Measurements from ENCODE around the gene PTGES3.
"Not testable (repeated sequence)": the region's sequence is repeated elsewhere in the genome, so short reads cannot be mapped to it uniquely, and the experiment has no call there.

PTGES3 gene

GRCh38 chr12:56688129-56688845, at the start of gene PTGES3:
PTGES3 (minus strand) TSS chr12:56688284; CDS start chr12:56687999, 285 bp downstream.
- Histone ChIP-seq H3K27me3 (ENCODE audit: control insufficient read depth, insufficient read depth, low read length) (no peaks in the 10 kb centered on the region), H3K9me3 (ENCODE audit: control insufficient read depth, insufficient read depth, low read length) (no peaks in the 10 kb centered on the region), H3K27ac (ENCODE audit: low read depth, low read length) (peak within 1 kb of the TSS; percentile 94), H3K36me3 (ENCODE audit: control insufficient read depth, insufficient read depth, low read length) (peaks cover 20% of the 10 kb centered on the region), H3K4me1 (ENCODE audit: control insufficient read depth, insufficient read depth, low read length) (peaks cover 10% of the 10 kb centered on the region), H3K4me3 (ENCODE audit: low read depth, low read length) (peak within 1 kb of the TSS; percentile 100), H3K9ac (ENCODE audit: low read depth, low read length) (peak within 1 kb of the TSS; percentile 98)

- peaks cover 6% of the 10 kb centered on the region for H3K4me1 ChIP-seq (ENCODE audit: control insufficient read depth, insufficient read depth, low read length)
- no peak overlapping the region for H3K4me3 ChIP-seq (ENCODE audit: low read depth, low read length)
- no peaks in the 10 kb centered on the region for H3K9me3 ChIP-seq (ENCODE audit: control insufficient read depth, insufficient read depth, low read length)
- no peaks in the 10 kb centered on the region for H3K27me3 ChIP-seq (ENCODE audit: control insufficient read depth, insufficient read depth, low read length)
- H3K36me3 ChIP-seq (ENCODE audit: control insufficient read depth, insufficient read depth, low read length), result peaks cover 52% of the 10 kb centered on the region
- H3K9ac ChIP-seq (ENCODE audit: low read depth, low read length), result no peak overlapping the region
- H3K27ac ChIP-seq (ENCODE audit: low read depth, low read length), result no peak overlapping the region
These were observed 40.2 kb upstream of the PTGES3 start for GRCh38 chr12:56728139-56728861.

GRCh38 chr12:56726196-56726675, 38.2 kb upstream of the PTGES3 start:
- Histone ChIP-seq H3K27ac (ENCODE audit: low read depth, low read length) (peak overlapping the region; percentile 98), H3K36me3 (ENCODE audit: control insufficient read depth, insufficient read depth, low read length) (peaks cover 56% of the 10 kb centered on the region), H3K4me1 (ENCODE audit: control insufficient read depth, insufficient read depth, low read length) (peaks cover 27% of the 10 kb centered on the region)
- not testable (repeated sequence) for H3K9me3 ChIP-seq (ENCODE audit: control insufficient read depth, insufficient read depth, low read length); H3K9ac ChIP-seq (ENCODE audit: low read depth, low read length); H3K4me3 ChIP-seq (ENCODE audit: low read depth, low read length); H3K27me3 ChIP-seq (ENCODE audit: control insufficient read depth, insufficient read depth, low read length)

- peak overlapping the region; percentile 82 for H3K4me3 ChIP-seq (ENCODE audit: low read depth, low read length)
- no peaks in the 10 kb centered on the region for H3K9me3 ChIP-seq (ENCODE audit: control insufficient read depth, insufficient read depth, low read length)
- peak overlapping the region; percentile 98 for H3K27ac ChIP-seq (ENCODE audit: low read depth, low read length)
- H3K9ac ChIP-seq (ENCODE audit: low read depth, low read length), result peak overlapping the region; percentile 92; the same call in 1 of the 2 replicates
- peaks cover 56% of the 10 kb centered on the region for H3K36me3 ChIP-seq (ENCODE audit: control insufficient read depth, insufficient read depth, low read length)
- H3K4me1 ChIP-seq (ENCODE audit: control insufficient read depth, insufficient read depth, low read length), result peaks cover 31% of the 10 kb centered on the region
- H3K27me3 ChIP-seq (ENCODE audit: control insufficient read depth, insufficient read depth, low read length), result no peaks in the 10 kb centered on the region
These were observed 37.6 kb upstream of the PTGES3 start for GRCh38 chr12:56725723-56726102.

GRCh38 chr12:56724972-56725722, 37.1 kb upstream of the PTGES3 start, which contains the start of gene NACA:
NACA (minus strand) TSS chr12:56725299; CDS start chr12:56724521, 778 bp downstream.
- Histone ChIP-seq H3K27ac (ENCODE audit: low read depth, low read length) (peak within 1 kb of the TSS; percentile 98), H3K27me3 (ENCODE audit: control insufficient read depth, insufficient read depth, low read length) (no peaks in the 10 kb centered on the region), H3K4me1 (ENCODE audit: control insufficient read depth, insufficient read depth, low read length) (peaks cover 36% of the 10 kb centered on the region), H3K4me3 (ENCODE audit: low read depth, low read length) (peak within 1 kb of the TSS; percentile 82), H3K9ac (ENCODE audit: low read depth, low read length) (peak within 1 kb of the TSS; percentile 92), H3K36me3 (ENCODE audit: control insufficient read depth, insufficient read depth, low read length) (peaks cover 59% of the 10 kb centered on the region), H3K9me3 (ENCODE audit: control insufficient read depth, insufficient read depth, low read length) (no peaks in the 10 kb centered on the region)

GRCh38 chr12:56724701-56724971, 36.6 kb upstream of the PTGES3 start:
- Histone ChIP-seq H3K27ac (ENCODE audit: low read depth, low read length) (peak overlapping the region; percentile 98), H3K9me3 (ENCODE audit: control insufficient read depth, insufficient read depth, low read length) (no peaks in the 10 kb centered on the region), H3K9ac (ENCODE audit: low read depth, low read length) (peak overlapping the region; percentile 92), H3K4me1 (ENCODE audit: control insufficient read depth, insufficient read depth, low read length) (peaks cover 41% of the 10 kb centered on the region), H3K4me3 (ENCODE audit: low read depth, low read length) (peak overlapping the region; percentile 82), H3K36me3 (ENCODE audit: control insufficient read depth, insufficient read depth, low read length) (peaks cover 59% of the 10 kb centered on the region), H3K27me3 (ENCODE audit: control insufficient read depth, insufficient read depth, low read length) (no peaks in the 10 kb centered on the region)

- peak overlapping the region; percentile 82 for H3K4me3 ChIP-seq (ENCODE audit: low read depth, low read length)
These were observed 36.0 kb upstream of the PTGES3 start for GRCh38 chr12:56723889-56724700.

GRCh38 chr12:56723352-56723751, 35.3 kb upstream of the PTGES3 start:
- Histone ChIP-seq H3K9ac (ENCODE audit: low read depth, low read length) (peak overlapping the region; percentile 92), H3K36me3 (ENCODE audit: control insufficient read depth, insufficient read depth, low read length) (peaks cover 60% of the 10 kb centered on the region), H3K27me3 (ENCODE audit: control insufficient read depth, insufficient read depth, low read length) (no peaks in the 10 kb centered on the region)

More at GRCh38 chr12:56723889-56724700, 36.0 kb upstream of the PTGES3 start:
- H3K9me3 ChIP-seq (ENCODE audit: control insufficient read depth, insufficient read depth, low read length), result no peaks in the 10 kb centered on the region
- peaks cover 47% of the 10 kb centered on the region for H3K4me1 ChIP-seq (ENCODE audit: control insufficient read depth, insufficient read depth, low read length)
- peak overlapping the region; percentile 98 for H3K27ac ChIP-seq (ENCODE audit: low read depth, low read length)
- no peaks in the 10 kb centered on the region for H3K27me3 ChIP-seq (ENCODE audit: control insufficient read depth, insufficient read depth, low read length)
- H3K9ac ChIP-seq (ENCODE audit: low read depth, low read length), result peak overlapping the region; percentile 92
- H3K36me3 ChIP-seq (ENCODE audit: control insufficient read depth, insufficient read depth, low read length), result peaks cover 59% of the 10 kb centered on the region

GRCh38 chr12:56722832-56723231, 34.7 kb upstream of the PTGES3 start:
- H3K27me3 ChIP-seq (ENCODE audit: control insufficient read depth, insufficient read depth, low read length), result no peaks in the 10 kb centered on the region
- H3K36me3 ChIP-seq (ENCODE audit: control insufficient read depth, insufficient read depth, low read length), result peaks cover 58% of the 10 kb centered on the region
- H3K27ac ChIP-seq (ENCODE audit: low read depth, low read length), result peak overlapping the region; percentile 14
- H3K4me3 ChIP-seq (ENCODE audit: low read depth, low read length), result peak overlapping the region; percentile 82
- peaks cover 52% of the 10 kb centered on the region for H3K4me1 ChIP-seq (ENCODE audit: control insufficient read depth, insufficient read depth, low read length)
- no peak overlapping the region for H3K9ac ChIP-seq (ENCODE audit: low read depth, low read length)
- no peaks in the 10 kb centered on the region for H3K9me3 ChIP-seq (ENCODE audit: control insufficient read depth, insufficient read depth, low read length)

More at GRCh38 chr12:56723352-56723751, 35.3 kb upstream of the PTGES3 start:
- H3K27ac ChIP-seq (ENCODE audit: low read depth, low read length), result peak overlapping the region; percentile 98
- H3K4me1 ChIP-seq (ENCODE audit: control insufficient read depth, insufficient read depth, low read length), result peaks cover 52% of the 10 kb centered on the region
- no peaks in the 10 kb centered on the region for H3K9me3 ChIP-seq (ENCODE audit: control insufficient read depth, insufficient read depth, low read length)
- peak overlapping the region; percentile 82 for H3K4me3 ChIP-seq (ENCODE audit: low read depth, low read length)

- H3K27ac ChIP-seq (ENCODE audit: low read depth, low read length), result no peak overlapping the region
- peaks cover 58% of the 10 kb centered on the region for H3K36me3 ChIP-seq (ENCODE audit: control insufficient read depth, insufficient read depth, low read length)
- no peaks in the 10 kb centered on the region for H3K27me3 ChIP-seq (ENCODE audit: control insufficient read depth, insufficient read depth, low read length)
- H3K9ac ChIP-seq (ENCODE audit: low read depth, low read length), result no peak overlapping the region
- H3K4me1 ChIP-seq (ENCODE audit: control insufficient read depth, insufficient read depth, low read length), result peaks cover 52% of the 10 kb centered on the region
- H3K4me3 ChIP-seq (ENCODE audit: low read depth, low read length), result peak overlapping the region; percentile 82; the same call in 1 of the 2 replicates
- H3K9me3 ChIP-seq (ENCODE audit: control insufficient read depth, insufficient read depth, low read length), result no peaks in the 10 kb centered on the region
These were observed 33.6 kb upstream of the PTGES3 start for GRCh38 chr12:56721721-56722120.

All from HUES48 (cell line).